Measurements from ENCODE around the gene KCNH1. TPM values are rescaled to one million over a fixed set of nuclear protein-coding genes. Genes with fewer than 3 reads are reported as not detected.

The KCNH1 gene
- total and polyA plus RNA-seq, 9 donors: 0.11 to 0.46 TPM; not detected in 7

GRCh38 chr1:210652329-210652954 lies 481.5 kb downstream of the KCNH1 start:
- no peak for DNase-seq
- Histone ChIP-seq H3K27me3 (no peaks in the 10 kb centered on the region), H3K4me3 (no peak overlapping the region), H3K36me3 (no peaks in the 10 kb centered on the region), H3K27ac (no peak overlapping the region), H3K4me1 (ENCODE audit: insufficient read depth) (no peaks in the 10 kb centered on the region), H3K9me3 (peaks cover 0 to 3% of the 10 kb centered on the region in 2 donors)
- intact Hi-C loops (cut with DNase I): no loop called here
- WGBS, 3 donors: 88 to 94% (median 90%) methylated on average over 7 of the region's 7 CpGs
- TF ChIP-seq, protein P1, sequence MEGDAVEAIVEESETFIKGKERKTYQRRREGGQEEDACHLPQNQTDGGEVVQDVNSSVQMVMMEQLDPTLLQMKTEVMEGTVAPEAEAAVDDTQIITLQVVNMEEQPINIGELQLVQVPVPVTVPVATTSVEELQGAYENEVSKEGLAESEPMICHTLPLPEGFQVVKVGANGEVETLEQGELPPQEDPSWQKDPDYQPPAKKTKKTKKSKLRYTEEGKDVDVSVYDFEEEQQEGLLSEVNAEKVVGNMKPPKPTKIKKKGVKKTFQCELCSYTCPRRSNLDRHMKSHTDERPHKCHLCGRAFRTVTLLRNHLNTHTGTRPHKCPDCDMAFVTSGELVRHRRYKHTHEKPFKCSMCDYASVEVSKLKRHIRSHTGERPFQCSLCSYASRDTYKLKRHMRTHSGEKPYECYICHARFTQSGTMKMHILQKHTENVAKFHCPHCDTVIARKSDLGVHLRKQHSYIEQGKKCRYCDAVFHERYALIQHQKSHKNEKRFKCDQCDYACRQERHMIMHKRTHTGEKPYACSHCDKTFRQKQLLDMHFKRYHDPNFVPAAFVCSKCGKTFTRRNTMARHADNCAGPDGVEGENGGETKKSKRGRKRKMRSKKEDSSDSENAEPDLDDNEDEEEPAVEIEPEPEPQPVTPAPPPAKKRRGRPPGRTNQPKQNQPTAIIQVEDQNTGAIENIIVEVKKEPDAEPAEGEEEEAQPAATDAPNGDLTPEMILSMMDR (IDR thresholded peaks at IDR 0.05): no peak
- TF ChIP-seq EP300 (IDR thresholded peaks at IDR 0.05) (no peak), POLR2A (IDR thresholded peaks at IDR 0.05) (no peak)

GRCh38 chr1:210650403-210650802 lies 483.5 kb downstream of the KCNH1 start:
- no peaks in the 10 kb centered on the region for H3K36me3 ChIP-seq
- intact Hi-C loops (cut with DNase I): no loop called here
- no peak overlapping the region for H3K27ac ChIP-seq
- peaks cover 0 to 3% of the 10 kb centered on the region in 2 donors for H3K9me3 ChIP-seq
- no peak for DNase-seq
- TF ChIP-seq POLR2A (IDR thresholded peaks at IDR 0.05): no peak
- no peak for TF ChIP-seq EP300 (IDR thresholded peaks at IDR 0.05)
- TF ChIP-seq, protein P1 (IDR thresholded peaks at IDR 0.05): no peak
- H3K27me3 ChIP-seq: no peaks in the 10 kb centered on the region
- H3K4me1 ChIP-seq (ENCODE audit: insufficient read depth): peaks cover 4% of the 10 kb centered on the region
- WGBS, 3 donors: 68 to 74% (median 73%) methylated on average over 2 of the region's 2 CpGs
- H3K4me3 ChIP-seq: no peak overlapping the region

DNA sequence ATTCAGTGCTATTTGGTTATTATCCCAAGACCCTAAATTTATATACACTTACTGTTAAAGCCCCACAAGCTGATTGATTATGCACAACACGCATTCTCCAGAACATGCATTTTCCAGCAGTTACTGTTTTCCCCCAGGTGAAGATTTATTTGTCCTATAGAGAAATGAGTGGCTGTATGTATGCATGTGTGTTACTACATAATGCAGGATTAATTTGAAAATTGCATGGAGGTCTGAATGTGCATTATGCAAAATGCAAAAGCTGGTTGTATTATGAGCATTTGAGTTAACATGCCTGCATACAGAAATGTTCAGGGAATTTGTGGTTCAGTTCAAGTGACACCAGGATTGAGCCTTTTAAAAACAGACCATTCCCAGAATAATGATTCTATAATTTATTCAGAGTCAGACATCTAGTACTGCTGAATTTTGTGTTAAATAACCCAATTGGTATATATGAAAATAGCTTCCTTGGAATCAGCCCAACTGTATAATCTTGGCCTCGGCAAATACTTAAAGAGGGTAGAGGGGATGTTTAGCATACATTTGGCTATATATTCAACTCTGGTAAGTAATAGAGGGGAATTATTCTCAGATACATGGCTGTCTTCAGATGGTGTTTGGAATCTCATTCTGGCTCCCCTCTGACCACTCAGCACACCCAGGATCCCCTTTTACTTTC lies 485.2 kb downstream of the KCNH1 start:
- TF ChIP-seq POLR2A (IDR thresholded peaks at IDR 0.05) (no peak), EP300 (IDR thresholded peaks at IDR 0.05) (no peak)
- TF ChIP-seq, protein P1 (IDR thresholded peaks at IDR 0.05): no peak
- H3K27ac ChIP-seq: no peak overlapping the region
- peaks cover 4% of the 10 kb centered on the region for H3K4me1 ChIP-seq (ENCODE audit: insufficient read depth)
- H3K4me3 ChIP-seq: no peak overlapping the region
- intact Hi-C loops (cut with DNase I): no loop called here
- no peaks in the 10 kb centered on the region for H3K36me3 ChIP-seq
- H3K27me3 ChIP-seq: no peaks in the 10 kb centered on the region
- WGBS, 3 donors: 69 to 93% (median 73%) methylated on average over 2 of the region's 2 CpGs
- no peaks in the 10 kb centered on the region for H3K9me3 ChIP-seq
- DNase-seq: no peak

DNA sequence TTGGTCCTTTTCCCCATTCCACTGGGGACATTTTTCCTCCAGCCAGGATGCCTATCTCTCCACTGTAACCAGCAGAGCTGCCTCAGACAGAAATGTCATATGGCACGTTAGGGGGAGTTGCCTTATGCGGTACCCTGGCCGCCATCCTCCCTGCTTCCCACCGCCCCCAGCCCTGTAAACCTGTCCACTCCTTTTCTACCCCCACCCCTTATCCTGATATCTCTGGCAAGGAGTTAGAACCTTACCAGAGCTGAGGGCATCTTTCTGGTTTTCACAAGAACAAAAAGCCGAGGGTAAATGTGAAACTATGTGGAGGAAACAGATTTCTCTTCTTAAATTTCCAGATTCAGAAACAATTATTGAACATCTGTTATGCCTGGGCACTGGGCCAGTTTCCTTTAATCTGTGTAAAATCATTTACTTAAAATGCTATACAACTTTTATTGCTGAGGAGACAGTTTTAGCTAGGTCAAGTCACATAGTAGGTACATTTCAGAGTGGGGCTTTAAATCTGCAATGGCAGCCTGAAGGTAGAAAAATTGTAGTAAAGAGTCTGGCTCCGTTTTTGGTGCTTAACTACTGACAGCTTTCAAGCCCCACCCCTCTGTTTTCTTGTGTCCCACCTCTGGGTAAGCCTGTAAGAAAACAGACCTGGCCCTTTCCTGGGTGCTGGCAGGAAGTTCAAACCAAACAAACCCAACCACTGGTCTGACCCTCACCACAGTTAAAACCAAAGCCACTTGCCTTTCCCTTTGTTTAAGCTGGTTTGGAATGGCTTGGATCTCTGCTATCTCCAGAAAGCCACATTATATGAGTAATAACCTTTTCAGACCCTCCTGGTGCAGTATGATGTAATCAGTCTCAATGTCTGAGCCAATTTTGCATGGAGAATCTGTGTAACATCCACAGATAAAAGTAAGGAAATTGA lies 486.3 kb downstream of the KCNH1 start:
- Histone ChIP-seq H3K4me1 (ENCODE audit: insufficient read depth) (peaks cover 4% of the 10 kb centered on the region), H3K36me3 (no peaks in the 10 kb centered on the region), H3K27me3 (no peaks in the 10 kb centered on the region), H3K9me3 (no peaks in the 10 kb centered on the region), H3K4me3 (no peak overlapping the region), H3K27ac (no peak overlapping the region)
- no peak for DNase-seq
- intact Hi-C loops (cut with DNase I): no loop called here
- no peak for TF ChIP-seq POLR2A (IDR thresholded peaks at IDR 0.05)
- TF ChIP-seq, protein P1 (IDR thresholded peaks at IDR 0.05): no peak
- TF ChIP-seq EP300 (IDR thresholded peaks at IDR 0.05): no peak
- WGBS, 3 donors: 53 to 59% (median 58%) methylated on average over 6 of the region's 6 CpGs
